GM12878 (cell line): Measurements from ENCODE around the gene PPP2R5D. TPM values are rescaled to one million over a fixed set of nuclear protein-coding genes. Genes with fewer than 3 reads are reported as not detected.

Experiments used
- BHLHE40 ChIP-seq, 2 experiments: fragments of 450-650 bp in 1 of 2; IDR thresholded peaks; 2 replicates each; pipeline ENCODE4 v1.6.1; 2011 to 2017; ENCODE audit warnings: low read depth in 2 of 2, borderline replicate concordance in 1 of 2, improper control_type of control experiment in 1 of 2, low read length in 1 of 2, mild to moderate bottlenecking in 1 of 2
- ETV6 ChIP-seq, 2 experiments: fragments of 450-650 bp in 1 of 2; IDR thresholded peaks in 1 of 2; conservative IDR thresholded peaks in 1 of 2; 2 replicates each; pipeline ENCODE4 v1.6.1; 2014; ENCODE audit warnings: antibody characterized with exemption in 1 of 2, borderline replicate concordance in 1 of 2, low read depth in 1 of 2, mild to moderate bottlenecking in 1 of 2, moderate library complexity in 1 of 2
- MTA2 ChIP-seq: fragments of 450-650 bp; IDR thresholded peaks from 2 replicates; pipeline ENCODE4 v1.6.1; 2016; ENCODE audit warnings: low read depth, mild to moderate bottlenecking, moderate library complexity
- MYB ChIP-seq: fragments of 150-350 bp; IDR thresholded peaks from 2 replicates; pipeline ENCODE4 v1.6.1; 2014; ENCODE audit warnings: mild to moderate bottlenecking, low read depth, low read length, borderline replicate concordance
- NFXL1 ChIP-seq: fragments of 450-650 bp; IDR thresholded peaks from 2 replicates; pipeline ENCODE4 v1.6.1; 2017; ENCODE audit warnings: antibody characterized with exemption, mild to moderate bottlenecking, borderline replicate concordance
- RAD21 ChIP-seq: IDR thresholded peaks from 2 replicates; pipeline ENCODE4 v1.6.1; 2011; ENCODE audit warnings: mild to moderate bottlenecking, low read depth, low read length, moderate library complexity; ENCODE audit not compliant: insufficient read depth
- SMARCA5 ChIP-seq: fragments of 450-650 bp; IDR thresholded peaks from 2 replicates; pipeline ENCODE4 v1.6.1; 2017; ENCODE audit warnings: mild to moderate bottlenecking
- SUZ12 ChIP-seq: fragments of 200-600 bp; sonication (generic); IDR thresholded peaks from one replicate; pipeline ENCODE4 v1.6.1; 2018; ENCODE audit warnings: antibody characterized with exemption, mild to moderate bottlenecking; ENCODE audit not compliant: unreplicated experiment
- polyA plus RNA-seq, 11 experiments: library from polyadenylated mRNA; depleted of rRNA in 4 of 11; unstranded in 6 of 11; stranded (reverse) in 5 of 11; fragments of >200 nt; fragmentation: Nextera tagmentation in 4 of 11; fragmentation: Illumina TruSeq in 1 of 11; extraction: Ambion mirVana in 4 of 11; extraction: Trizol in 1 of 11; gene quantifications; 1 replicate in 1 of 11; 2 replicates in 10 of 11; pipeline versions ENCODE4 v1.2.1 to v1.2.3, GENCODE V29; 2011 to 2016; ENCODE audit warnings: inconsistent platforms in 2 of 11, missing spikeins in 2 of 11, low read depth in 1 of 11
- total RNA-seq, 4 experiments: library from RNA; depleted of rRNA in 3 of 4; stranded (reverse); fragments of >200 nt in 3 of 4; fragmentation: Illumina TruSeq in 1 of 4; extraction: Trizol in 1 of 4; gene quantifications; 2 replicates each; pipeline versions ENCODE4 v1.2.1 to v1.2.3, GENCODE V29; 2013 to 2021
- TF ChIP-seq, protein P1 (sequence below): IDR thresholded peaks from 2 replicates; pipeline ENCODE4 v1.6.1; 2011; ENCODE audit warnings: mild to moderate bottlenecking, low read depth, low read length, moderate library complexity; ENCODE audit not compliant: insufficient replicate concordance
- TF ChIP-seq, protein P2 (sequence below): fragments of 450-650 bp; IDR thresholded peaks from 2 replicates; pipeline ENCODE4 v1.6.1; 2018; ENCODE audit warnings: mild to moderate bottlenecking, low read depth, moderate library complexity; ENCODE audit not compliant: partially characterized antibody

PPP2R5D gene
- total and polyA plus RNA-seq, 10 of the 15 experiments (the other 5 are each of a cell fraction or from before 2014, with no cell fraction given), result 1.5 to 59.0 (median 32.0) TPM

DNA sequence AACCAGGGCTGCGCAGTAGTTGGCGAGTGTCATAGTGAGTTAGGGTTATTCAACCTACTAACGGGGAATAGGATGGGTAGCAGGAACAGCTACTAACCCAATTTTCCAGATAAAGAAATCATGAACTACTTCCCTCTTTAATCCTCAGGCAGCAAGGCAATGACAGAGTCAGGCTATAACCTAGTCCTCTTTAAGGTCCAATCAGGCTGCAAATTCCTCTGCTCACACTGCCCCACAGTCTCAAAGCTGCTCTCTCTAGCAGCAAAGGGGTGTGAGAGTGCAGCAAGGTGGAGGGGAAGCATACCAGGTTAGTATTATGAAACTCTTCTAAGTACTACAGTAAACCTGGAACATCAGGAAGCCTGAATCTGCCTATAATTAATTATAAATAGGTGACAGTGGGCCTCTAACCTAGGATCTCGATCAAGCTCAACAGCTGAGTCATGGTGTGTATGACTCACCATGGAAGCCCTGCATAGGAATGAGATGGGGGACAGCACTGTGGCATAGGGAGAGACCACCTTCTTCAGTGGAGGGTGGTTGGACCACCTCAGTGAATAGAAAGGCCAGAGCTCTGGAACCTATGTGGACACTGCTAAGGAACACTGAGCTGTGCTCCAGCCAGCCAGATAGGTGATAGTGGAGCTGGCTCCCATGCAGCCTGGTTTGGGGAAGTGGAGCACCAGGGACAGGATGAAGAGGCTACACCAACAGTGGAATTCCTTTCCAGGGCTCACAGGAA, 13.3 kb upstream of the PPP2R5D start (continued):
- TF ChIP-seq ETV6 (conservative IDR thresholded peaks at IDR 0.05 in 1 of 2, IDR thresholded peaks at IDR 0.05 in 1 of 2; ENCODE audit: borderline replicate concordance in 1 of 2, low read depth in 1 of 2) (no peak), RAD21 (no peak), MTA2 (no peak), NFXL1 (no peak), BHLHE40 (IDR thresholded peaks at IDR 0.05; ENCODE audit: borderline replicate concordance in 1 of 2, low read depth in 2 of 2, low read length in 1 of 2) (no peak), SUZ12 (no peak), SMARCA5 (no peak), MYB (no peak)
- TF ChIP-seq, protein P1, sequence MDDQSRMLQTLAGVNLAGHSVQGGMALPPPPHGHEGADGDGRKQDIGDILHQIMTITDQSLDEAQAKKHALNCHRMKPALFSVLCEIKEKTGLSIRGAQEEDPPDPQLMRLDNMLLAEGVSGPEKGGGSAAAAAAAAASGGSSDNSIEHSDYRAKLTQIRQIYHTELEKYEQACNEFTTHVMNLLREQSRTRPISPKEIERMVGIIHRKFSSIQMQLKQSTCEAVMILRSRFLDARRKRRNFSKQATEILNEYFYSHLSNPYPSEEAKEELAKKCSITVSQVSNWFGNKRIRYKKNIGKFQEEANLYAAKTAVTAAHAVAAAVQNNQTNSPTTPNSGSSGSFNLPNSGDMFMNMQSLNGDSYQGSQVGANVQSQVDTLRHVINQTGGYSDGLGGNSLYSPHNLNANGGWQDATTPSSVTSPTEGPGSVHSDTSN, result no peak
- TF ChIP-seq, protein P2, sequence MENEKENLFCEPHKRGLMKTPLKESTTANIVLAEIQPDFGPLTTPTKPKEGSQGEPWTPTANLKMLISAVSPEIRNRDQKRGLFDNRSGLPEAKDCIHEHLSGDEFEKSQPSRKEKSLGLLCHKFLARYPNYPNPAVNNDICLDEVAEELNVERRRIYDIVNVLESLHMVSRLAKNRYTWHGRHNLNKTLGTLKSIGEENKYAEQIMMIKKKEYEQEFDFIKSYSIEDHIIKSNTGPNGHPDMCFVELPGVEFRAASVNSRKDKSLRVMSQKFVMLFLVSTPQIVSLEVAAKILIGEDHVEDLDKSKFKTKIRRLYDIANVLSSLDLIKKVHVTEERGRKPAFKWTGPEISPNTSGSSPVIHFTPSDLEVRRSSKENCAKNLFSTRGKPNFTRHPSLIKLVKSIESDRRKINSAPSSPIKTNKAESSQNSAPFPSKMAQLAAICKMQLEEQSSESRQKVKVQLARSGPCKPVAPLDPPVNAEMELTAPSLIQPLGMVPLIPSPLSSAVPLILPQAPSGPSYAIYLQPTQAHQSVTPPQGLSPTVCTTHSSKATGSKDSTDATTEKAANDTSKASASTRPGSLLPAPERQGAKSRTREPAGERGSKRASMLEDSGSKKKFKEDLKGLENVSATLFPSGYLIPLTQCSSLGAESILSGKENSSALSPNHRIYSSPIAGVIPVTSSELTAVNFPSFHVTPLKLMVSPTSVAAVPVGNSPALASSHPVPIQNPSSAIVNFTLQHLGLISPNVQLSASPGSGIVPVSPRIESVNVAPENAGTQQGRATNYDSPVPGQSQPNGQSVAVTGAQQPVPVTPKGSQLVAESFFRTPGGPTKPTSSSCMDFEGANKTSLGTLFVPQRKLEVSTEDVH, result no peak
- TF ChIP-seq, all 136 proteins: peak for 0
